DOHH2 (cell line): ENCODE results near the gene SCRN2.

Experiments
- H3F3A ChIP-seq: fragments of 200-600 bp; sonication (generic), shearing (Covaris generic); 2 replicates; pipeline ENCODE4 v1.6.0; 2016; ENCODE audit warnings: antibody characterized with exemption, mild to moderate bottlenecking; ENCODE audit not compliant: control insufficient read depth, insufficient read depth
- H3K27ac ChIP-seq: fragments of 200-600 bp; sonication (generic); 2 replicates; pipeline ENCODE4 v1.5.1; 2014; ENCODE audit warnings: low read depth, mild to moderate bottlenecking, low read length, moderate library complexity
- H3K27me3 ChIP-seq: fragments of 200-600 bp; sonication (generic); 2 replicates; pipeline ENCODE4 v1.6.1; 2014; ENCODE audit warnings: mild to moderate bottlenecking, low read length, mixed read lengths; ENCODE audit not compliant: control insufficient read depth
- H3K36me3 ChIP-seq: fragments of 200-600 bp; sonication (generic); 2 replicates; pipeline ENCODE4 v1.6.1; 2014; ENCODE audit warnings: mild to moderate bottlenecking, low read length, moderate library complexity, mixed read lengths; ENCODE audit not compliant: control insufficient read depth
- H3K4me1 ChIP-seq: fragments of 200-600 bp; sonication (generic); 2 replicates; pipeline ENCODE4 v1.6.1; 2014; ENCODE audit warnings: mild to moderate bottlenecking, low read length, mixed read lengths; ENCODE audit not compliant: control insufficient read depth
- H3K4me2 ChIP-seq: fragments of 200-600 bp; sonication (generic); 2 replicates; pipeline ENCODE4 v1.6.0; 2014; ENCODE audit warnings: mild to moderate bottlenecking, low read length, moderate library complexity
- H3K4me3 ChIP-seq: fragments of 200-600 bp; sonication (generic); 2 replicates; pipeline ENCODE4 v1.5.1; 2014; ENCODE audit warnings: mild to moderate bottlenecking, low read length, mixed read lengths
- H3K79me2 ChIP-seq: fragments of 200-600 bp; sonication (generic); 2 replicates; pipeline ENCODE4 v1.6.1; 2014; ENCODE audit warnings: mild to moderate bottlenecking, low read length, mixed read lengths; ENCODE audit not compliant: control insufficient read depth
- H3K9me2 ChIP-seq: fragments of 200-600 bp; sonication (generic); replicated peaks from 2 replicates; pipeline ENCODE4 v1.6.1; 2014; ENCODE audit warnings: mild to moderate bottlenecking, low read length, mixed read lengths; ENCODE audit not compliant: control insufficient read depth
- H3K9me3 ChIP-seq: fragments of 200-600 bp; sonication (generic); 2 replicates; pipeline ENCODE4 v1.6.1; 2014; ENCODE audit warnings: antibody characterized with exemption, low read length, mixed read lengths; ENCODE audit not compliant: control insufficient read depth, insufficient read depth
- H4K20me1 ChIP-seq: fragments of 200-600 bp; sonication (generic); 2 replicates; pipeline ENCODE4 v1.6.0; 2014; ENCODE audit warnings: low read depth, mild to moderate bottlenecking, antibody characterized with exemption, low read length, moderate library complexity; ENCODE audit not compliant: control insufficient read depth, insufficient read depth
- CTCF ChIP-seq: fragments of 200-600 bp; sonication (generic); IDR thresholded peaks from one replicate; pipeline ENCODE4 v1.5.1; 2014; ENCODE audit warnings: antibody characterized with exemption, mild to moderate bottlenecking, low read depth, low read length; ENCODE audit not compliant: poor library complexity, severe bottlenecking
- EZH2phosphoT487 ChIP-seq: fragments of 200-600 bp; sonication (generic); IDR thresholded peaks from 2 replicates; pipeline ENCODE4 v1.6.1; 2017; ENCODE audit warnings: borderline replicate concordance, mild to moderate bottlenecking, antibody characterized with exemption, low read length, moderate library complexity, mixed read lengths

SCRN2 gene

DNA sequence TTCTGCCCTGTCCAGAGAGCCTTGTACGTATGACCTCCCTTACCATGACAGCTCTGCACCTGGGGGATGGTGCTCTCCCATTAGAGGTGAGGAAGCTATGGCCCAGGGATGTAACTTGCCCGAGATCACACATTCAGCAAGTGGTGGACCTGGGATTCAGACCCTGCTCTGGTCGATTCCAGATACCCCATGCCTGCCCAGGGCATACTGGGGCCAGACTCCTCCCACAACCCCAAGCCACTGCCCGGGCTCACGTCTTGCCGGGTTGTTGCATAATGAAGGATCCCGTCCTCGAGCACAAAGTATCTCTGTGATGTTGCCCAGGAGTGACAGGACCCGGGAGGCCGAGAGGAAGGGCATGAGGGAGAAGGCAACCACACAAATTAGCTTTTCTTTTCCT is 21.6 kb downstream of the SCRN2 start:
- Histone ChIP-seq H3K79me2 (peaks cover 9% of the 10 kb centered on the region), H3K4me2 (no peak overlapping the region), H3K27me3 (no peaks in the 10 kb centered on the region), H3F3A (no peaks in the 10 kb centered on the region), H3K36me3 (peaks cover 22% of the 10 kb centered on the region), H3K9me2 (no peaks in the 10 kb centered on the region), H3K4me1 (peaks cover 15% of the 10 kb centered on the region), H4K20me1 (no peaks in the 10 kb centered on the region), H3K4me3 (no peak overlapping the region), H3K9me3 (no peaks in the 10 kb centered on the region), H3K27ac (no peak overlapping the region)
- TF ChIP-seq CTCF (no peak), EZH2phosphoT487 (no peak)

GRCh38 chr17:47818002-47818695 is 22.9 kb downstream of the SCRN2 start:
- H3K27me3 ChIP-seq = no peaks in the 10 kb centered on the region
- no peak for TF ChIP-seq CTCF
- no peak for TF ChIP-seq EZH2phosphoT487
- no peaks in the 10 kb centered on the region for H3K9me3 ChIP-seq
- peaks cover 15% of the 10 kb centered on the region for H3K4me1 ChIP-seq
- no peaks in the 10 kb centered on the region for H3F3A ChIP-seq
- H4K20me1 ChIP-seq = no peaks in the 10 kb centered on the region
- no peak overlapping the region for H3K4me3 ChIP-seq
- H3K27ac ChIP-seq = no peak overlapping the region
- no peak overlapping the region for H3K4me2 ChIP-seq
- H3K79me2 ChIP-seq = peaks cover 9% of the 10 kb centered on the region
- peaks cover 13% of the 10 kb centered on the region; the same call in 1 of the 2 replicates for H3K36me3 ChIP-seq
- H3K9me2 ChIP-seq = no peaks in the 10 kb centered on the region

DNA sequence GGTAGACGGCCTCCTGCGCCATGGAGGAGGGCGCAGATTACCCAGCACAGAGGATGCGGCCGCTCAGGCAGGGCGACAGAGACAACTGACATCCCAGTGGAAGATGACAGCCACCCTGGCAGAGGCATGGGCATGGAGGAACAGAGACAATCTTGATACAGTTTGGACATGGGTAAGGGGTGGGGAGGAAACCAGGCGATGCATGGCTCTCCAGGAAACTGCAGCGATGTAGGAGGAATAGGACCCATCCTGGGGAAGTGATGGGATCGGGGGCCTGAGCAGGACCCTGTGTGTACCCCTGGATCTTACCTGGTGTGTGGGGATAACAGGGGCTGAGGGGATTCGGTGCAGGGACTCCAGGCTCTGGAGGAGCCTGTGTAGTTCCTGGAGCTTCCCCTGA is 24.1 kb downstream of the SCRN2 start:
- Histone ChIP-seq H3K4me1 (peaks cover 11% of the 10 kb centered on the region), H3K79me2 (peaks cover 9% of the 10 kb centered on the region), H4K20me1 (no peaks in the 10 kb centered on the region), H3F3A (no peaks in the 10 kb centered on the region), H3K9me2 (no peaks in the 10 kb centered on the region), H3K4me3 (no peak overlapping the region), H3K9me3 (no peaks in the 10 kb centered on the region), H3K36me3 (peaks cover 14% of the 10 kb centered on the region; the same call in 1 of the 2 replicates), H3K27me3 (no peaks in the 10 kb centered on the region), H3K4me2 (no peak overlapping the region), H3K27ac (no peak overlapping the region)
- TF ChIP-seq EZH2phosphoT487 = no peak
- TF ChIP-seq CTCF = no peak
